ENCODE measurements around the gene ASIC2.

DNA sequence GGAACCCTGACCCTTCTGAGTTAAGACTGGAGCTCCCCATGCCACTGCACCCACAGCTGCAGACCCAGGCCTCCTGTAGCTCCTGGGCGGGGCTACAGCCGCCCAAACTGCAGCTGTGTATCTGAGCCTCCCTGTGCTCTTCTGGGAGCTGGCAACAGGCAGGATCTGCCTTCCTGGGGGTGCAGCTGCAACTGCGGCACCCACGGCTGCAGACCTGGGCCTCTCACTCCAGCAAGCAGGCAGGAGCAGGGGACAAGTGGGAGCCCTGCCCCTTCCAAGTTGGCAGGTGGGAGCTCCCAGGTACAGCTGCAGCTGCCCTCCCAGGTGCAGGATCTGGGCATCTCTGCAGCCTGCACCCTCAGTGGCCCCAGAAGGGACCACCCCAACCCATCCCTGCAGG lies 259.9 kb downstream of the ASIC2 start:
- TF ChIP-seq POLR2A (IDR thresholded peaks at IDR 0.05; ENCODE audit: borderline replicate concordance, extremely low read depth, insufficient read depth, insufficient read length) (no peak), SIN3A (IDR thresholded peaks at IDR 0.05; ENCODE audit: low read depth) (no peak), SP1 (IDR thresholded peaks at IDR 0.05; ENCODE audit: low read depth) (no peak), POLR2AphosphoS5 (IDR thresholded peaks at IDR 0.05; ENCODE audit: low read depth, low read length) (no peak), EZH2 (IDR thresholded peaks at IDR 0.05) (no peak), YY1 (IDR thresholded peaks at IDR 0.05; ENCODE audit: extremely low read depth, insufficient replicate concordance, low read depth, low read length) (no peak), ZFX (IDR thresholded peaks at IDR 0.05) (no peak), ELF1 (IDR thresholded peaks at IDR 0.05; ENCODE audit: borderline replicate concordance, low read depth) (no peak)
- TF ChIP-seq, protein P1, sequence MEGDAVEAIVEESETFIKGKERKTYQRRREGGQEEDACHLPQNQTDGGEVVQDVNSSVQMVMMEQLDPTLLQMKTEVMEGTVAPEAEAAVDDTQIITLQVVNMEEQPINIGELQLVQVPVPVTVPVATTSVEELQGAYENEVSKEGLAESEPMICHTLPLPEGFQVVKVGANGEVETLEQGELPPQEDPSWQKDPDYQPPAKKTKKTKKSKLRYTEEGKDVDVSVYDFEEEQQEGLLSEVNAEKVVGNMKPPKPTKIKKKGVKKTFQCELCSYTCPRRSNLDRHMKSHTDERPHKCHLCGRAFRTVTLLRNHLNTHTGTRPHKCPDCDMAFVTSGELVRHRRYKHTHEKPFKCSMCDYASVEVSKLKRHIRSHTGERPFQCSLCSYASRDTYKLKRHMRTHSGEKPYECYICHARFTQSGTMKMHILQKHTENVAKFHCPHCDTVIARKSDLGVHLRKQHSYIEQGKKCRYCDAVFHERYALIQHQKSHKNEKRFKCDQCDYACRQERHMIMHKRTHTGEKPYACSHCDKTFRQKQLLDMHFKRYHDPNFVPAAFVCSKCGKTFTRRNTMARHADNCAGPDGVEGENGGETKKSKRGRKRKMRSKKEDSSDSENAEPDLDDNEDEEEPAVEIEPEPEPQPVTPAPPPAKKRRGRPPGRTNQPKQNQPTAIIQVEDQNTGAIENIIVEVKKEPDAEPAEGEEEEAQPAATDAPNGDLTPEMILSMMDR (IDR thresholded peaks at IDR 0.05 in 2 of 3, conservative IDR thresholded peaks at IDR 0.05 in 1 of 3; ENCODE audit: borderline replicate concordance in 1 of 3, insufficient read depth in 1 of 3, low read depth in 2 of 3, low read length in 2 of 3): no peak
- TF ChIP-seq, protein P2, sequence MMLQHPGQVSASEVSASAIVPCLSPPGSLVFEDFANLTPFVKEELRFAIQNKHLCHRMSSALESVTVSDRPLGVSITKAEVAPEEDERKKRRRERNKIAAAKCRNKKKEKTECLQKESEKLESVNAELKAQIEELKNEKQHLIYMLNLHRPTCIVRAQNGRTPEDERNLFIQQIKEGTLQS (IDR thresholded peaks at IDR 0.05): no peak
